Neural progenitor cell (in vitro differentiated cells): ENCODE results near the gene WDR45.

Source experiments
- CTCF ChIP-seq: fragments of 200-600 bp; sonication (generic); IDR thresholded peaks from 2 replicates; pipeline ENCODE4 v1.5.1; 2017; ENCODE audit warnings: antibody characterized with exemption, mild to moderate bottlenecking
- EZH2 ChIP-seq: fragments of 200-600 bp; sonication (generic); IDR thresholded peaks from 2 replicates; pipeline ENCODE4 v1.6.1; 2017; ENCODE audit warnings: antibody characterized with exemption, mild to moderate bottlenecking, moderate library complexity
- EZH2phosphoT487 ChIP-seq: fragments of 200-600 bp; sonication (generic); IDR thresholded peaks from 2 replicates; pipeline ENCODE4 v1.6.1; 2017; ENCODE audit warnings: antibody characterized with exemption

GRCh38 chrX:49129427-49129826, 49.7 kb upstream of the WDR45 start:
- TF ChIP-seq CTCF (no peak), EZH2 (no peak), EZH2phosphoT487 (no peak)
